Measurements from ENCODE around the gene NABP1.

The NABP1 gene

DNA sequence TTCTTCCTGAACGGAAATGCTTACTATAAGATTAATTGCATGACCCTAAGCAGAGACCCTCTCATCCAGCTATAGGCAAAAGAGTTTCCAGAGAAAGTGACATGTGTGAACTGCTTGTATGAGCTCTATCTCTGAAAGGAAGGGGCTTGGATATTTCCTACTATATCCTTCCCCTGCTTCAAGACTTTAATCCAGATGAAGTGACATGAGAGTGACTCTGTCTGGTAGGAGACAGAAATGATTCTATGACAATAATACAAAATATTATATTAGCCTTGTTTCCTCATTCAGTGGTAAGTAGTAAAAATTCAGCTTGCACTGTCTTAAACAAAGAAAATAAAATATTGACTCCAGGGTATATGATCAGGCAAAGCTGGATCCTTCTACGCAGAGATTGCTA is 37.5 kb downstream of the NABP1 start:
- DNase-seq (ENCODE audit: low read depth in 1 of 2, low spot score in 1 of 2) = no peak
- TF ChIP-seq POLR2AphosphoS5 (IDR thresholded peaks at IDR 0.05; ENCODE audit: low read depth) (no peak), GABPA (IDR thresholded peaks at IDR 0.05; ENCODE audit: low read depth) (no peak)
- TF ChIP-seq, protein P1, sequence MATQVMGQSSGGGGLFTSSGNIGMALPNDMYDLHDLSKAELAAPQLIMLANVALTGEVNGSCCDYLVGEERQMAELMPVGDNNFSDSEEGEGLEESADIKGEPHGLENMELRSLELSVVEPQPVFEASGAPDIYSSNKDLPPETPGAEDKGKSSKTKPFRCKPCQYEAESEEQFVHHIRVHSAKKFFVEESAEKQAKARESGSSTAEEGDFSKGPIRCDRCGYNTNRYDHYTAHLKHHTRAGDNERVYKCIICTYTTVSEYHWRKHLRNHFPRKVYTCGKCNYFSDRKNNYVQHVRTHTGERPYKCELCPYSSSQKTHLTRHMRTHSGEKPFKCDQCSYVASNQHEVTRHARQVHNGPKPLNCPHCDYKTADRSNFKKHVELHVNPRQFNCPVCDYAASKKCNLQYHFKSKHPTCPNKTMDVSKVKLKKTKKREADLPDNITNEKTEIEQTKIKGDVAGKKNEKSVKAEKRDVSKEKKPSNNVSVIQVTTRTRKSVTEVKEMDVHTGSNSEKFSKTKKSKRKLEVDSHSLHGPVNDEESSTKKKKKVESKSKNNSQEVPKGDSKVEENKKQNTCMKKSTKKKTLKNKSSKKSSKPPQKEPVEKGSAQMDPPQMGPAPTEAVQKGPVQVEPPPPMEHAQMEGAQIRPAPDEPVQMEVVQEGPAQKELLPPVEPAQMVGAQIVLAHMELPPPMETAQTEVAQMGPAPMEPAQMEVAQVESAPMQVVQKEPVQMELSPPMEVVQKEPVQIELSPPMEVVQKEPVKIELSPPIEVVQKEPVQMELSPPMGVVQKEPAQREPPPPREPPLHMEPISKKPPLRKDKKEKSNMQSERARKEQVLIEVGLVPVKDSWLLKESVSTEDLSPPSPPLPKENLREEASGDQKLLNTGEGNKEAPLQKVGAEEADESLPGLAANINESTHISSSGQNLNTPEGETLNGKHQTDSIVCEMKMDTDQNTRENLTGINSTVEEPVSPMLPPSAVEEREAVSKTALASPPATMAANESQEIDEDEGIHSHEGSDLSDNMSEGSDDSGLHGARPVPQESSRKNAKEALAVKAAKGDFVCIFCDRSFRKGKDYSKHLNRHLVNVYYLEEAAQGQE (IDR thresholded peaks at IDR 0.05; ENCODE audit: insufficient replicate concordance, low read depth) = no peak
- no peak overlapping the region for H3K27ac ChIP-seq (replicated peaks)
- no peak overlapping the region for H3K4me3 ChIP-seq (replicated peaks; ENCODE audit: insufficient read depth, low read length)
- H3K27me3 ChIP-seq (ENCODE audit: insufficient read depth, poor library complexity, severe bottlenecking) = no peaks in the 10 kb centered on the region

DNA sequence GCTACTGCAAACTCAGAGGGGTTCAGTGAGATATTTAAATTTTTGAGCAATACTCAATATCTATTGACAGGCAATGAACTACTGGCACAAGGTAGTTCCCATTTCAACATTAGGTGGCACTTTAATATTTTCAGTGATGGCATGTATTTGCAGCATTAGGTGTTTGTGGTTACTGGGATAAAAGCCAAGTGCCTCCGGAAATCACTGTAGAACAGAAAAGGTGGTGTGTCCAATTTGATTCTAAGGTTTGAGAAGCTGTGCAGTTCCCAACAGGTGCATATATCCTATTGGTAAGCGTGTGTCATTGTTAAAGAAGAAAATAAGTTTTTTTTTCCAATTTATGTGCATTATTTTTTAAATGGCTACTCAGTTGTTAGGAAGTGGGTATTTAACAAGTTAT is 41.3 kb downstream of the NABP1 start:
- Histone ChIP-seq H3K4me3 (replicated peaks; ENCODE audit: insufficient read depth, low read length) (no peak overlapping the region), H3K27me3 (ENCODE audit: insufficient read depth, poor library complexity, severe bottlenecking) (no peaks in the 10 kb centered on the region), H3K27ac (replicated peaks) (no peak overlapping the region)
- DNase-seq (ENCODE audit: low read depth in 1 of 2, low spot score in 1 of 2) = no peak
- TF ChIP-seq POLR2AphosphoS5 (IDR thresholded peaks at IDR 0.05; ENCODE audit: low read depth) (no peak), SPI1 (IDR thresholded peaks at IDR 0.05; ENCODE audit: borderline replicate concordance, low read depth) (no peak), GABPA (IDR thresholded peaks at IDR 0.05; ENCODE audit: low read depth) (no peak), CTCF (IDR thresholded peaks at IDR 0.05; ENCODE audit: insufficient read depth, low read length) (no peak)
- TF ChIP-seq, protein P1 (IDR thresholded peaks at IDR 0.05; ENCODE audit: insufficient replicate concordance, low read depth) = no peak

- no peak overlapping the region for H3K4me3 ChIP-seq (replicated peaks; ENCODE audit: insufficient read depth, low read length)
- TF ChIP-seq POLR2AphosphoS5 (IDR thresholded peaks at IDR 0.05; ENCODE audit: low read depth) = no peak
- TF ChIP-seq SPI1 (IDR thresholded peaks at IDR 0.05; ENCODE audit: borderline replicate concordance, low read depth) = no peak
- TF ChIP-seq, protein P1 (IDR thresholded peaks at IDR 0.05; ENCODE audit: insufficient replicate concordance, low read depth) = no peak
- no peak for TF ChIP-seq GABPA (IDR thresholded peaks at IDR 0.05; ENCODE audit: low read depth)
- no peak for TF ChIP-seq CTCF (IDR thresholded peaks at IDR 0.05; ENCODE audit: insufficient read depth, low read length)
- H3K27ac ChIP-seq (replicated peaks) = no peak overlapping the region
- DNase-seq (ENCODE audit: low read depth in 1 of 2, low spot score in 1 of 2) = no peak
- H3K27me3 ChIP-seq (ENCODE audit: insufficient read depth, poor library complexity, severe bottlenecking) = no peaks in the 10 kb centered on the region
These were observed 42.0 kb downstream of the NABP1 start for GRCh38 chr2:191719938-191720337.

- H3K27ac ChIP-seq (replicated peaks) = no peak overlapping the region
- TF ChIP-seq GABPA (IDR thresholded peaks at IDR 0.05; ENCODE audit: low read depth) (no peak), SPI1 (IDR thresholded peaks at IDR 0.05; ENCODE audit: borderline replicate concordance, low read depth) (no peak), CTCF (IDR thresholded peaks at IDR 0.05; ENCODE audit: insufficient read depth, low read length) (no peak), POLR2AphosphoS5 (IDR thresholded peaks at IDR 0.05; ENCODE audit: low read depth) (no peak)
- TF ChIP-seq, protein P1 (IDR thresholded peaks at IDR 0.05; ENCODE audit: insufficient replicate concordance, low read depth) = no peak
- no peaks in the 10 kb centered on the region for H3K27me3 ChIP-seq (ENCODE audit: insufficient read depth, poor library complexity, severe bottlenecking)
- DNase-seq (ENCODE audit: low read depth in 1 of 2, low spot score in 1 of 2) = no peak
- H3K4me3 ChIP-seq (replicated peaks; ENCODE audit: insufficient read depth, low read length) = no peak overlapping the region
These were observed 43.4 kb downstream of the NABP1 start for GRCh38 chr2:191721331-191721730.
